Chondrocyte (in vitro differentiated cells): ENCODE measurements around the gene SARM1. TPM values are rescaled to one million over a fixed set of nuclear protein-coding genes. Genes with fewer than 3 reads are reported as not detected.
"Not testable (repeated sequence)": the region's sequence is repeated elsewhere in the genome, so short reads cannot be mapped to it uniquely, and the experiment has no call there.

Experiments used
- DNase-seq: peaks from one replicate; pipeline ENCODE4 v3.0.0; 2021; ENCODE audit warnings: mixed read lengths, low spot score
- H3K27ac Mint-ChIP-seq: one replicate; pipeline ENCODE4 v1.8.0; 2021; ENCODE audit warnings: mild to moderate bottlenecking, moderate library complexity, mixed read lengths; ENCODE audit not compliant: unreplicated experiment
- H3K27me3 Mint-ChIP-seq: 2 replicates; pipeline ENCODE4 v1.8.0; 2021; ENCODE audit warnings: low read depth, mixed read lengths
- H3K36me3 Mint-ChIP-seq: 2 replicates; pipeline ENCODE4 v1.8.0; 2021; ENCODE audit warnings: low read depth, mixed read lengths
- H3K4me1 Mint-ChIP-seq: 2 replicates; pipeline ENCODE4 v1.8.0; 2021; ENCODE audit warnings: low read depth, mild to moderate bottlenecking, mixed read lengths
- H3K4me3 Mint-ChIP-seq: one replicate; pipeline ENCODE4 v1.8.0; 2021; ENCODE audit warnings: mild to moderate bottlenecking, moderate library complexity, mixed read lengths; ENCODE audit not compliant: unreplicated experiment
- H3K9me3 Mint-ChIP-seq: 2 replicates; pipeline ENCODE4 v1.8.0; 2021; ENCODE audit warnings: low read depth, mixed read lengths
- CTCF ChIP-seq: fragments of 200-600 bp; sonication (generic); IDR thresholded peaks from 2 replicates; pipeline ENCODE4 v1.5.0; 2021; ENCODE audit warnings: antibody characterized with exemption, mild to moderate bottlenecking, moderate library complexity
- total RNA-seq: library from RNA; stranded (reverse); gene quantifications from 3 replicates; pipeline ENCODE4 v1.2.1, GENCODE V29; 2021

SARM1 gene
- total RNA-seq, 1 donor from 2014 or later, result 24.1 TPM

- no peak for TF ChIP-seq CTCF
- Mint-ChIP-seq H3K27me3 (no peaks in the 10 kb centered on the region), H3K9me3 (no peaks in the 10 kb centered on the region), H3K36me3 (peaks cover 13% of the 10 kb centered on the region), H3K4me3 (peak overlapping the region; percentile 93), H3K4me1 (peaks cover 58% of the 10 kb centered on the region), H3K27ac (peak overlapping the region; percentile 99)
- no peak for DNase-seq
Observed at GRCh38 chr17:28335959-28336871, 35.3 kb upstream of the SARM1 start.

GRCh38 chr17:28338056-28338768 lies 33.3 kb upstream of the SARM1 start:
- Mint-ChIP-seq H3K4me1 (peaks cover 48% of the 10 kb centered on the region), H3K4me3 (peak overlapping the region; percentile 55), H3K9me3 (no peaks in the 10 kb centered on the region), H3K27ac (peak overlapping the region; percentile 99), H3K36me3 (peaks cover 20% of the 10 kb centered on the region), H3K27me3 (no peaks in the 10 kb centered on the region)
- TF ChIP-seq CTCF, result peak; percentile 14
- no peak for DNase-seq

- not testable (repeated sequence) for H3K27me3 Mint-ChIP-seq, H3K9me3 Mint-ChIP-seq
- Mint-ChIP-seq H3K36me3 (peaks cover 20% of the 10 kb centered on the region), H3K4me3 (peak overlapping the region; percentile 55), H3K27ac (peak overlapping the region; percentile 99), H3K4me1 (peaks cover 42% of the 10 kb centered on the region)
- DNase-seq, result peak; percentile 64
Observed at GRCh38 chr17:28338769-28339212, 32.7 kb upstream of the SARM1 start.

- peaks cover 36% of the 10 kb centered on the region for H3K4me1 Mint-ChIP-seq
- peaks cover 24% of the 10 kb centered on the region for H3K36me3 Mint-ChIP-seq
- H3K27ac Mint-ChIP-seq, result peak overlapping the region; percentile 17
Observed at GRCh38 chr17:28339431-28339830, 32.1 kb upstream of the SARM1 start.

GRCh38 chr17:28340374-28340773 lies 31.1 kb upstream of the SARM1 start:
- Mint-ChIP-seq H3K4me3 (no peak overlapping the region), H3K27me3 (no peaks in the 10 kb centered on the region), H3K27ac (no peak overlapping the region), H3K9me3 (no peaks in the 10 kb centered on the region), H3K36me3 (peaks cover 26% of the 10 kb centered on the region), H3K4me1 (peaks cover 35% of the 10 kb centered on the region)
- no peak for DNase-seq
- TF ChIP-seq CTCF, result no peak

More at GRCh38 chr17:28339431-28339830, 32.1 kb upstream of the SARM1 start:
- Mint-ChIP-seq H3K4me3 (no peak overlapping the region), H3K9me3 (no peaks in the 10 kb centered on the region), H3K27me3 (no peaks in the 10 kb centered on the region)
- peak; percentile 94 for DNase-seq
- TF ChIP-seq CTCF, result no peak
